OCI-LY3 (cell line): ENCODE data around the gene MS4A15.

ENCODE experiments used
- EZH2phosphoT487 ChIP-seq: fragments of 200-600 bp; shearing (Covaris generic); IDR thresholded peaks from 2 replicates; pipeline ENCODE4 v1.6.1; 2018; ENCODE audit warnings: antibody characterized with exemption, mixed run types, low read depth
- TF ChIP-seq, protein P1 (sequence below): fragments of 200-600, 300-600 bp; sonication (generic); IDR thresholded peaks from 2 replicates; pipeline ENCODE4 v1.5.1; 2014; ENCODE audit warnings: antibody characterized with exemption, low read length, low read depth

DNA sequence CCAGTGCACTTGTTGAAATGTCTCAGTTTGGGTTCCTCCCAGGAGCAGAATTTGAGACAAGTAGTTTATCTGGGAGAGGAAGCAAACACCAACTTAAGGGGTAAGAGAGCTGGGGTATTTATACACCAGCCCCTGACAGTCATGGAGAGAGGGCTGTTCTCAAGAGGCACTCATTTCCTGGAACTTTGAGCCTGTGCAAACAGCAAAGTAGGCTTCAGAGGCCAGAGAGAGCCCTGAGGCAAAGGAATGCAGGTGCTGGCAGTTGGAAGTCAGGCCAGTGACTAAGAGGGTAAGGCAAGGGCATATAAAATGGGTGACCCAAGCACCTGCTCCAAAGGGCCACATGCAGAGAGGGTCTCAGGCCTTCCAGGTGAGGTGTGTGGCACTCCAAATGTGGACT, 16.1 kb upstream of the MS4A15 start:
- TF ChIP-seq, protein P1, sequence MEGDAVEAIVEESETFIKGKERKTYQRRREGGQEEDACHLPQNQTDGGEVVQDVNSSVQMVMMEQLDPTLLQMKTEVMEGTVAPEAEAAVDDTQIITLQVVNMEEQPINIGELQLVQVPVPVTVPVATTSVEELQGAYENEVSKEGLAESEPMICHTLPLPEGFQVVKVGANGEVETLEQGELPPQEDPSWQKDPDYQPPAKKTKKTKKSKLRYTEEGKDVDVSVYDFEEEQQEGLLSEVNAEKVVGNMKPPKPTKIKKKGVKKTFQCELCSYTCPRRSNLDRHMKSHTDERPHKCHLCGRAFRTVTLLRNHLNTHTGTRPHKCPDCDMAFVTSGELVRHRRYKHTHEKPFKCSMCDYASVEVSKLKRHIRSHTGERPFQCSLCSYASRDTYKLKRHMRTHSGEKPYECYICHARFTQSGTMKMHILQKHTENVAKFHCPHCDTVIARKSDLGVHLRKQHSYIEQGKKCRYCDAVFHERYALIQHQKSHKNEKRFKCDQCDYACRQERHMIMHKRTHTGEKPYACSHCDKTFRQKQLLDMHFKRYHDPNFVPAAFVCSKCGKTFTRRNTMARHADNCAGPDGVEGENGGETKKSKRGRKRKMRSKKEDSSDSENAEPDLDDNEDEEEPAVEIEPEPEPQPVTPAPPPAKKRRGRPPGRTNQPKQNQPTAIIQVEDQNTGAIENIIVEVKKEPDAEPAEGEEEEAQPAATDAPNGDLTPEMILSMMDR: no peak
- TF ChIP-seq EZH2phosphoT487: no peak
